PC-9 (cell line): ENCODE results near the gene KCNJ6. TPM values are rescaled to one million over a fixed set of nuclear protein-coding genes. Genes with fewer than 3 reads are reported as not detected.

ENCODE experiments used
- BruUV-seq: library from RNA; stranded (reverse); fragments of 400-500 nt; replicated peaks from 2 replicates; lab custom pipeline; 2021; lab: Mats Ljungman, UMichigan
- CTCF ChIA-PET: fragments of 300-600 bp; sonication (Branson Sonifier 250); formaldehyde crosslinking; loops from one replicate; lab custom pipeline; 2022; ENCODE audit warnings: antibody characterized with exemption; lab: Charles Lee
- POLR2A ChIA-PET: fragments of 300-600 bp; sonication (Branson Sonifier 250); formaldehyde crosslinking; loops from one replicate; lab custom pipeline; 2022; ENCODE audit warnings: antibody characterized with exemption; ENCODE audit not compliant: unreplicated experiment; lab: Charles Lee
- DNase-seq, 2 experiments: peaks; one replicate each; pipeline versions ENCODE4 v3.0.0 to v3.0.0-alpha.2; 2015 to 2022; ENCODE audit warnings: mixed read lengths in 1 of 2
- H2AFZ ChIP-seq: fragments of 200-600 bp; sonication (generic); 2 replicates; pipeline ENCODE4 v1.8.1; 2017; ENCODE audit warnings: antibody characterized with exemption
- H3F3A ChIP-seq: fragments of 200-600 bp; sonication (generic); 2 replicates; pipeline ENCODE4 v1.8.1; 2017; ENCODE audit warnings: antibody characterized with exemption, mild to moderate bottlenecking, low read depth; ENCODE audit not compliant: insufficient read depth
- H3K27ac ChIP-seq: fragments of 200-600 bp; sonication (generic); 2 replicates; pipeline ENCODE4 v1.6.1; 2016; ENCODE audit warnings: mixed run types
- H3K27me3 ChIP-seq: fragments of 200-600 bp; sonication (generic); 2 replicates; pipeline ENCODE4 v1.6.1; 2016; ENCODE audit warnings: low read depth, mixed run types; ENCODE audit not compliant: insufficient read depth
- H3K36me3 ChIP-seq: fragments of 200-600 bp; sonication (generic); 2 replicates; pipeline ENCODE4 v1.6.1; 2016; ENCODE audit warnings: low read depth, mixed run types
- H3K4me1 ChIP-seq: fragments of 200-600 bp; sonication (generic); replicated peaks from 2 replicates; pipeline ENCODE4 v1.6.1; 2016; ENCODE audit warnings: mixed run types; ENCODE audit not compliant: insufficient read depth
- H3K4me2 ChIP-seq: fragments of 200-600 bp; sonication (generic); 2 replicates; pipeline ENCODE4 v1.6.1; 2017; ENCODE audit warnings: mixed run types
- H3K4me3 ChIP-seq: fragments of 200-600 bp; sonication (generic); 2 replicates; pipeline ENCODE4 v1.6.1; 2016; ENCODE audit warnings: mixed run types
- H3K79me2 ChIP-seq: fragments of 200-600 bp; sonication (generic); 2 replicates; pipeline ENCODE4 v1.6.1; 2017; ENCODE audit warnings: low read depth, mixed run types
- H3K9me2 ChIP-seq: fragments of 200-600 bp; sonication (generic); 2 replicates; pipeline ENCODE4 v1.8.1; 2017; ENCODE audit warnings: mild to moderate bottlenecking; ENCODE audit not compliant: insufficient read depth
- H3K9me3 ChIP-seq: fragments of 200-600 bp; sonication (generic); 2 replicates; pipeline ENCODE4 v1.8.1; 2016; ENCODE audit warnings: low read depth; ENCODE audit not compliant: insufficient read depth
- H4K20me1 ChIP-seq: fragments of 200-600 bp; sonication (generic); 2 replicates; pipeline ENCODE4 v1.8.1; 2017; ENCODE audit not compliant: insufficient read depth
- CTCF ChIP-seq: fragments of 200-600 bp; sonication (generic); conservative IDR thresholded peaks from 2 replicates; pipeline ENCODE4 v1.6.1; 2017; ENCODE audit warnings: mixed run types, antibody characterized with exemption, mild to moderate bottlenecking, moderate library complexity
- EZH2 ChIP-seq: fragments of 200-600 bp; sonication (generic); IDR thresholded peaks from 2 replicates; pipeline ENCODE4 v1.8.0; 2017; ENCODE audit warnings: antibody characterized with exemption, low read depth
- intact Hi-C: fragments of 100-400 bp; cut with micrococcal nuclease; formaldehyde crosslinking; loops from one replicate; pipeline ENCODE4 v1.10.0; 2022; ENCODE audit not compliant: unreplicated experiment
- total RNA-seq: library from RNA; stranded (reverse); gene quantifications from 2 replicates; pipeline ENCODE4 v1.2.3, GENCODE V29; 2021

Gene KCNJ6
- total RNA-seq, 1 experiment from 2014 or later, result not detected

GRCh38 chr21:37605006-37605405, 311.3 kb downstream of the KCNJ6 start:
- Histone ChIP-seq H3K9me2 (no peaks in the 10 kb centered on the region), H4K20me1 (no peaks in the 10 kb centered on the region), H3K4me3 (no peak overlapping the region), H3K4me1 (no peaks in the 10 kb centered on the region), H3K4me2 (no peak overlapping the region), H2AFZ (no peak overlapping the region), H3K79me2 (no peaks in the 10 kb centered on the region), H3F3A (no peaks in the 10 kb centered on the region), H3K9me3 (no peaks in the 10 kb centered on the region), H3K27me3 (0 out of 2 replicates have a peak, but pooled peaks cover 4% of the 10 kb centered on the region), H3K27ac (no peak overlapping the region), H3K36me3 (no peaks in the 10 kb centered on the region)
- POLR2A ChIA-PET, result no interaction called here
- BruUV-seq, result no TSS peak
- intact Hi-C loops, result no loop called here
- no peak for TF ChIP-seq EZH2
- no peak for TF ChIP-seq CTCF
- no peak for DNase-seq
- CTCF ChIA-PET, result no interaction called here

- Histone ChIP-seq H2AFZ (no peak overlapping the region), H3K9me3 (no peaks in the 10 kb centered on the region), H3K27ac (no peak overlapping the region), H3K27me3 (0 out of 2 replicates have a peak, but pooled peaks cover 4% of the 10 kb centered on the region), H3K9me2 (no peaks in the 10 kb centered on the region), H3K4me2 (no peak overlapping the region), H3K79me2 (no peaks in the 10 kb centered on the region), H4K20me1 (no peaks in the 10 kb centered on the region), H3K4me3 (no peak overlapping the region), H3K36me3 (no peaks in the 10 kb centered on the region), H3F3A (no peaks in the 10 kb centered on the region), H3K4me1 (no peaks in the 10 kb centered on the region)
- BruUV-seq, result no TSS peak
- TF ChIP-seq EZH2, result no peak
- no peak for TF ChIP-seq CTCF
- POLR2A ChIA-PET, result interaction anchor here (0.7 kb wide), 1 partner anchor 52 kb away, joined by 4 read pairs; no protein-coding TSS in a partner anchor
- intact Hi-C loops, result no loop called here
- CTCF ChIA-PET, result no interaction called here
- DNase-seq, result no peak
Observed at GRCh38 chr21:37603129-37603528, 313.1 kb downstream of the KCNJ6 start.

GRCh38 chr21:37601915-37602314, 314.3 kb downstream of the KCNJ6 start:
- no peaks in the 10 kb centered on the region for H3K36me3 ChIP-seq
- H3K4me3 ChIP-seq, result no peak overlapping the region
- H3K79me2 ChIP-seq, result no peaks in the 10 kb centered on the region
- no peaks in the 10 kb centered on the region for H3F3A ChIP-seq
- CTCF ChIA-PET, result no interaction called here
- TF ChIP-seq CTCF, result no peak
- no peak for TF ChIP-seq EZH2
- H3K4me1 ChIP-seq, result no peaks in the 10 kb centered on the region
- intact Hi-C loops, result no loop called here
- POLR2A ChIA-PET, result no interaction called here
- H2AFZ ChIP-seq, result no peak overlapping the region
- no peaks in the 10 kb centered on the region for H4K20me1 ChIP-seq
- BruUV-seq, result no TSS peak
- H3K27ac ChIP-seq, result no peak overlapping the region
- no peaks in the 10 kb centered on the region for H3K9me3 ChIP-seq
- H3K27me3 ChIP-seq, result 0 out of 2 replicates have a peak, but pooled peaks cover 4% of the 10 kb centered on the region
- no peak for DNase-seq
- no peak overlapping the region for H3K4me2 ChIP-seq
- H3K9me2 ChIP-seq, result no peaks in the 10 kb centered on the region
